ENCODE data around the gene ITPR3. TPM values are rescaled to one million over a fixed set of nuclear protein-coding genes. Genes with fewer than 3 reads are reported as not detected.
A peak's percentile ranks its signal among the peaks of the same experiment; 100 is the strongest.

Gene ITPR3
- total and polyA plus RNA-seq, 2 donors from 2014 or later = 4.2 to 86.3 TPM

GRCh38 chr6:33589392-33589730 lies 31.8 kb upstream of the ITPR3 start:
- DNase-seq (no peak), FAIRE-seq (no peak)
- TF ChIP-seq CTCF (IDR thresholded peaks at IDR 0.05; ENCODE audit: borderline replicate concordance, extremely low read depth, insufficient read depth) = no peak
- Histone ChIP-seq H3K27me3 (ENCODE audit: control insufficient read depth, insufficient read depth, low read length) (no peaks in the 10 kb centered on the region), H3K9ac (ENCODE audit: low read length in 3 of 3) (peak overlapping the region in 1 of 3 donors; percentile 80), H3K4me3 (ENCODE audit: low read length in 3 of 3) (no peak overlapping the region), H3K36me3 (ENCODE audit: control insufficient read depth in 2 of 3, insufficient read depth in 3 of 3, low read length in 3 of 3) (no peaks in the 10 kb centered on the region), H3K4me1 (ENCODE audit: control insufficient read depth in 2 of 3, insufficient read depth in 2 of 3, low read depth in 1 of 3, low read length in 3 of 3) (peaks cover 3 to 42% (median 26%) of the 10 kb centered on the region in 3 donors), H3K9me3 (ENCODE audit: control insufficient read depth in 2 of 3, insufficient read depth in 1 of 3, low read length in 3 of 3) (no peaks in the 10 kb centered on the region), H3K27ac (ENCODE audit: low read depth in 2 of 2, low read length in 2 of 2) (peak overlapping the region; percentile 59 to 95)
- intact Hi-C loops (cut with DNase I) = loop anchor here (10.0 kb wide), 1 partner anchor 105 kb away; no protein-coding TSS in a partner anchor

- Histone ChIP-seq H3K4me1 (ENCODE audit: control insufficient read depth in 2 of 3, insufficient read depth in 2 of 3, low read depth in 1 of 3, low read length in 3 of 3) (peaks cover 3 to 42% (median 26%) of the 10 kb centered on the region in 3 donors), H3K9me3 (ENCODE audit: control insufficient read depth in 2 of 3, insufficient read depth in 1 of 3, low read length in 3 of 3) (no peaks in the 10 kb centered on the region), H3K9ac (ENCODE audit: low read length in 3 of 3) (peak overlapping the region in 1 of 3 donors; percentile 80), H3K27ac (ENCODE audit: low read depth in 2 of 2, low read length in 2 of 2) (peak overlapping the region; percentile 59 to 95), H3K36me3 (ENCODE audit: control insufficient read depth in 2 of 3, insufficient read depth in 3 of 3, low read length in 3 of 3) (no peaks in the 10 kb centered on the region), H3K27me3 (ENCODE audit: control insufficient read depth, insufficient read depth, low read length) (no peaks in the 10 kb centered on the region), H3K4me3 (ENCODE audit: low read length in 3 of 3) (no peak overlapping the region)
- TF ChIP-seq CTCF (IDR thresholded peaks at IDR 0.05; ENCODE audit: borderline replicate concordance, extremely low read depth, insufficient read depth) = peak; percentile 72
- intact Hi-C loops (cut with DNase I) = loop anchor here (10.0 kb wide), 1 partner anchor 105 kb away; no protein-coding TSS in a partner anchor
- FAIRE-seq (no peak), DNase-seq (peak; percentile 79 to 97 (median 82))
Measured at GRCh38 chr6:33589731-33590530, 31.2 kb upstream of the ITPR3 start.

- no peaks in the 10 kb centered on the region for H3K36me3 ChIP-seq (ENCODE audit: control insufficient read depth in 2 of 3, insufficient read depth in 3 of 3, low read length in 3 of 3)
- intact Hi-C loops (cut with DNase I) = no loop called here
- peak in 3 of 5 donors; percentile 28 to 93 (median 52) for DNase-seq
- no peaks in the 10 kb centered on the region for H3K27me3 ChIP-seq (ENCODE audit: control insufficient read depth, insufficient read depth, low read length)
- no peak for TF ChIP-seq CTCF (IDR thresholded peaks at IDR 0.05; ENCODE audit: borderline replicate concordance, extremely low read depth, insufficient read depth)
- peaks cover 3 to 37% (median 26%) of the 10 kb centered on the region in 3 donors for H3K4me1 ChIP-seq (ENCODE audit: control insufficient read depth in 2 of 3, insufficient read depth in 2 of 3, low read depth in 1 of 3, low read length in 3 of 3)
- H3K9me3 ChIP-seq (ENCODE audit: control insufficient read depth in 2 of 3, insufficient read depth in 1 of 3, low read length in 3 of 3) = no peaks in the 10 kb centered on the region
- H3K27ac ChIP-seq (ENCODE audit: low read depth in 2 of 2, low read length in 2 of 2) = peak overlapping the region; percentile 59 to 95
- FAIRE-seq = no peak
- no peak overlapping the region for H3K4me3 ChIP-seq (ENCODE audit: low read length in 3 of 3)
- peak overlapping the region in 1 of 3 donors; percentile 78 for H3K9ac ChIP-seq (ENCODE audit: low read length in 3 of 3)
Measured at GRCh38 chr6:33590531-33591198, 30.5 kb upstream of the ITPR3 start.

Data from kidney (tissue), 14 donors.